Astrocyte (in vitro differentiated cells and primary cell): ENCODE data around the gene WAS. TPM values are rescaled to one million over a fixed set of nuclear protein-coding genes. Genes with fewer than 3 reads are reported as not detected.

ENCODE experiments used
- DNase-seq: peaks from one replicate; pipeline ENCODE4 v3.0.0-alpha.2; 2010; ENCODE audit warnings: low read depth
- FAIRE-seq: peaks from 2 replicates; lab custom pipeline; 2011; peaks lifted over from hg19 to GRCh38; lab: Jason Lieb, UNC
- H2AFZ ChIP-seq: 2 replicates; pipeline ENCODE4 v1.6.0; 2012; ENCODE audit warnings: low read depth, low read length, inconsistent platforms
- H3K27ac ChIP-seq: 2 replicates; pipeline ENCODE4 v1.5.1; 2011; ENCODE audit warnings: low read depth, low read length, inconsistent platforms
- H3K27me3 ChIP-seq: 2 replicates; pipeline ENCODE4 v1.6.0; 2011; ENCODE audit warnings: low read length, inconsistent platforms; ENCODE audit not compliant: insufficient read depth
- H3K36me3 ChIP-seq: 2 replicates; pipeline ENCODE4 v1.5.1; 2011; ENCODE audit warnings: low read length, inconsistent platforms; ENCODE audit not compliant: insufficient read depth
- H3K4me1 ChIP-seq: 2 replicates; pipeline ENCODE4 v1.5.1; 2011; ENCODE audit warnings: low read length, inconsistent platforms; ENCODE audit not compliant: insufficient read depth
- H3K4me2 ChIP-seq: 2 replicates; pipeline ENCODE4 v1.6.0; 2012; ENCODE audit warnings: low read length, inconsistent platforms
- H3K4me3 ChIP-seq: 2 replicates; pipeline ENCODE4 v1.5.1; 2011; ENCODE audit warnings: low read depth, mild to moderate bottlenecking, low read length, inconsistent platforms; ENCODE audit not compliant: insufficient read depth
- H3K79me2 ChIP-seq: 2 replicates; pipeline ENCODE4 v1.6.0; 2012; ENCODE audit warnings: mild to moderate bottlenecking, low read length, inconsistent platforms; ENCODE audit not compliant: insufficient read depth
- H3K9ac ChIP-seq: 2 replicates; pipeline ENCODE4 v1.6.0; 2012; ENCODE audit warnings: mild to moderate bottlenecking, low read length, inconsistent platforms
- H3K9me3 ChIP-seq: 2 replicates; pipeline ENCODE4 v1.5.1; 2012; ENCODE audit warnings: low read depth, mild to moderate bottlenecking, low read length, inconsistent platforms; ENCODE audit not compliant: insufficient read depth
- H4K20me1 ChIP-seq: 2 replicates; pipeline ENCODE4 v1.6.0; 2012; ENCODE audit warnings: low read length, inconsistent platforms; ENCODE audit not compliant: insufficient read depth
- H3K27ac Mint-ChIP-seq: one replicate; pipeline ENCODE4 v1.8.0; 2021; ENCODE audit warnings: mild to moderate bottlenecking, mixed read lengths; ENCODE audit not compliant: unreplicated experiment
- H3K27me3 Mint-ChIP-seq: one replicate; pipeline ENCODE4 v1.8.0; 2021; ENCODE audit warnings: low read depth, mixed read lengths; ENCODE audit not compliant: unreplicated experiment
- H3K36me3 Mint-ChIP-seq: one replicate; pipeline ENCODE4 v1.8.0; 2021; ENCODE audit warnings: low read depth, mixed read lengths; ENCODE audit not compliant: unreplicated experiment
- H3K4me1 Mint-ChIP-seq: one replicate; pipeline ENCODE4 v1.8.0; 2021; ENCODE audit warnings: low read depth, mixed read lengths; ENCODE audit not compliant: unreplicated experiment
- H3K4me3 Mint-ChIP-seq: one replicate; pipeline ENCODE4 v1.8.0; 2021; ENCODE audit warnings: mild to moderate bottlenecking, moderate library complexity, mixed read lengths; ENCODE audit not compliant: unreplicated experiment
- H3K9me3 Mint-ChIP-seq: one replicate; pipeline ENCODE4 v1.8.0; 2021; ENCODE audit warnings: mild to moderate bottlenecking, mixed read lengths; ENCODE audit not compliant: unreplicated experiment
- EZH2 ChIP-seq: IDR thresholded peaks from 2 replicates; pipeline ENCODE4 v1.6.1; 2012; ENCODE audit warnings: mild to moderate bottlenecking, low read length, inconsistent platforms; ENCODE audit not compliant: insufficient read depth
- total RNA-seq: library from RNA; stranded (reverse); gene quantifications from 2 replicates; pipeline ENCODE4 v1.2.1, GENCODE V29; 2021
- TF ChIP-seq, protein P1 (sequence below): IDR thresholded peaks from 2 replicates; pipeline ENCODE4 v1.5.1; 2011; ENCODE audit warnings: low read depth, mild to moderate bottlenecking, inconsistent platforms, low read length, moderate library complexity; ENCODE audit not compliant: insufficient read depth

WAS gene
- total RNA-seq, 1 donor from 2014 or later = 1.1 TPM

GRCh38 chrX:48720577-48721250, 37.1 kb downstream of the WAS start:
- no peak for FAIRE-seq

DNA sequence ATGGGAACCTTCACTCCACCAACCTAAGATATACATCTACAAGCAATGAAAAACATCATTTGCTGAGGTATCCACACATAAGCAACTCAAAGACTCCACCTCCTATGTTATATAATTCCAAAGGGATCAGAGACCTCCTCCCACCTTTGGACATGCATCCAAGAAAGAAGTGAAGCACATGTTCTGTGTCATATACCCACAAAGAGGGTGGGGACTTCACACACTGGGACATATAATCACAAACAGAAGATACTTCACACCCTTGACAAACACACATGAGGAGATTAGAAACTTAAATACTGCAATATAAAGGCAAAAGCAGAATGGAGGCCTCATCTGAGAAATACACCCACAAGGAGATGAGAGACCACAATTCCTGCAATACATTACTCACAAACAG, 38.3 kb downstream of the WAS start:
- H4K20me1 ChIP-seq = no peaks in the 10 kb centered on the region
- H2AFZ ChIP-seq = no peak overlapping the region
- Mint-ChIP-seq H3K9me3 (peaks cover 13% of the 10 kb centered on the region), H3K36me3 (no peaks in the 10 kb centered on the region), H3K4me1 (no peaks in the 10 kb centered on the region), H3K27me3 (no peaks in the 10 kb centered on the region), H3K4me3 (no peak overlapping the region), H3K27ac (no peak overlapping the region)
- TF ChIP-seq, protein P1, sequence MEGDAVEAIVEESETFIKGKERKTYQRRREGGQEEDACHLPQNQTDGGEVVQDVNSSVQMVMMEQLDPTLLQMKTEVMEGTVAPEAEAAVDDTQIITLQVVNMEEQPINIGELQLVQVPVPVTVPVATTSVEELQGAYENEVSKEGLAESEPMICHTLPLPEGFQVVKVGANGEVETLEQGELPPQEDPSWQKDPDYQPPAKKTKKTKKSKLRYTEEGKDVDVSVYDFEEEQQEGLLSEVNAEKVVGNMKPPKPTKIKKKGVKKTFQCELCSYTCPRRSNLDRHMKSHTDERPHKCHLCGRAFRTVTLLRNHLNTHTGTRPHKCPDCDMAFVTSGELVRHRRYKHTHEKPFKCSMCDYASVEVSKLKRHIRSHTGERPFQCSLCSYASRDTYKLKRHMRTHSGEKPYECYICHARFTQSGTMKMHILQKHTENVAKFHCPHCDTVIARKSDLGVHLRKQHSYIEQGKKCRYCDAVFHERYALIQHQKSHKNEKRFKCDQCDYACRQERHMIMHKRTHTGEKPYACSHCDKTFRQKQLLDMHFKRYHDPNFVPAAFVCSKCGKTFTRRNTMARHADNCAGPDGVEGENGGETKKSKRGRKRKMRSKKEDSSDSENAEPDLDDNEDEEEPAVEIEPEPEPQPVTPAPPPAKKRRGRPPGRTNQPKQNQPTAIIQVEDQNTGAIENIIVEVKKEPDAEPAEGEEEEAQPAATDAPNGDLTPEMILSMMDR = no peak
- no peak for TF ChIP-seq EZH2
- no peaks in the 10 kb centered on the region for H3K79me2 ChIP-seq
- H3K4me1 ChIP-seq = no peaks in the 10 kb centered on the region
- no peak overlapping the region for H3K4me2 ChIP-seq
- no peaks in the 10 kb centered on the region for H3K36me3 ChIP-seq
- H3K9ac ChIP-seq = no peak overlapping the region
- H3K9me3 ChIP-seq = no peaks in the 10 kb centered on the region
- H3K4me3 ChIP-seq = no peak overlapping the region
- FAIRE-seq = no peak
- H3K27me3 ChIP-seq = no peaks in the 10 kb centered on the region
- no peak for DNase-seq
- no peak overlapping the region for H3K27ac ChIP-seq

More at GRCh38 chrX:48720577-48721250, 37.1 kb downstream of the WAS start:
- Mint-ChIP-seq H3K27me3 (no peaks in the 10 kb centered on the region), H3K4me3 (no peak overlapping the region), H3K9me3 (peaks cover 17% of the 10 kb centered on the region), H3K36me3 (no peaks in the 10 kb centered on the region), H3K4me1 (no peaks in the 10 kb centered on the region), H3K27ac (no peak overlapping the region)
- H3K4me3 ChIP-seq = no peak overlapping the region
- H3K79me2 ChIP-seq = no peaks in the 10 kb centered on the region
- no peaks in the 10 kb centered on the region for H3K4me1 ChIP-seq
- H3K9me3 ChIP-seq = no peaks in the 10 kb centered on the region
- H2AFZ ChIP-seq = no peak overlapping the region
- TF ChIP-seq EZH2 = no peak
- TF ChIP-seq, protein P1 = no peak
- no peaks in the 10 kb centered on the region for H3K27me3 ChIP-seq
- H3K4me2 ChIP-seq = no peak overlapping the region
- DNase-seq = no peak
- no peak overlapping the region for H3K27ac ChIP-seq
- no peak overlapping the region for H3K9ac ChIP-seq
- no peaks in the 10 kb centered on the region for H4K20me1 ChIP-seq
- no peaks in the 10 kb centered on the region for H3K36me3 ChIP-seq

DNA sequence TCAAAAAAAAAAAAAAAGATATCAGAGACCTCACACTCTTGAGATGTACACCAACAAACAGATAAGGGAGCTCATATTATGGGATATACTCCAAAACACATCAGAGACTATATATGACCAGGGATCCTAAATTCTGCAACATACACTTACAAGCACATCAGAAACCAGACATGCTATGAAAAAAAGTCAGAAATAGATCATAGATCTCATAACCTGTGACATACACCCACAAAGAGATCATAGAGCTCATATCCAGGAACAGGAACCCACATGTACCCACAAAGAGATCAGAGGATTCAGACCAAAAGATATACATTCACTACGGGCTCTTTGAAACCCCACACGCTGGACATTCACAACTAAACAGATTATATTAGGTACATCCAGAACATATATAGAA, 43.0 kb downstream of the WAS start:
- Histone ChIP-seq H3K4me2 (no peak overlapping the region), H3K27ac (no peak overlapping the region), H3K4me1 (no peaks in the 10 kb centered on the region), H3K27me3 (no peaks in the 10 kb centered on the region), H3K9ac (no peak overlapping the region), H3K36me3 (no peaks in the 10 kb centered on the region), H3K4me3 (no peak overlapping the region), H4K20me1 (no peaks in the 10 kb centered on the region), H3K9me3 (no peaks in the 10 kb centered on the region), H3K79me2 (no peaks in the 10 kb centered on the region), H2AFZ (no peak overlapping the region)
- DNase-seq (no peak), FAIRE-seq (peak; percentile 59)
- H3K36me3 Mint-ChIP-seq = peaks cover 3% of the 10 kb centered on the region
- no peak overlapping the region for H3K27ac Mint-ChIP-seq
- no peaks in the 10 kb centered on the region for H3K4me1 Mint-ChIP-seq
- TF ChIP-seq, protein P1 = no peak
- TF ChIP-seq EZH2 = no peak
- H3K9me3 Mint-ChIP-seq = peaks cover 5% of the 10 kb centered on the region
- H3K4me3 Mint-ChIP-seq = no peak overlapping the region
- no peaks in the 10 kb centered on the region for H3K27me3 Mint-ChIP-seq
